Calu3 (cell line): ENCODE measurements around the gene LDLRAP1. TPM values are rescaled to one million over a fixed set of nuclear protein-coding genes. Genes with fewer than 3 reads are reported as not detected.
A peak's percentile ranks its signal among the peaks of the same experiment; 100 is the strongest.

ENCODE experiments used
- BruUV-seq: library from RNA; stranded (reverse); fragments of 400-500 nt; replicated peaks from 2 replicates; lab custom pipeline; 2021; lab: Mats Ljungman, UMichigan
- CTCF ChIA-PET: fragments of 300-600 bp; sonication (Branson Sonifier 250); formaldehyde crosslinking; loops from one replicate; lab custom pipeline; 2022; ENCODE audit warnings: antibody characterized with exemption; lab: Charles Lee
- DNase-seq: peaks from one replicate; pipeline ENCODE4 v3.0.0; 2022
- H3K27ac Mint-ChIP-seq: one replicate; pipeline ENCODE4 v1.8.0; 2022; ENCODE audit warnings: mixed read lengths; ENCODE audit not compliant: unreplicated experiment
- H3K27me3 Mint-ChIP-seq: one replicate; pipeline ENCODE4 v1.8.0; 2022; ENCODE audit warnings: mixed read lengths; ENCODE audit not compliant: unreplicated experiment
- H3K36me3 Mint-ChIP-seq: one replicate; pipeline ENCODE4 v1.8.0; 2022; ENCODE audit warnings: mild to moderate bottlenecking, moderate library complexity, mixed read lengths; ENCODE audit not compliant: insufficient read depth, unreplicated experiment
- H3K4me1 Mint-ChIP-seq: one replicate; pipeline ENCODE4 v1.8.0; 2022; ENCODE audit warnings: mild to moderate bottlenecking, low read depth, mixed read lengths; ENCODE audit not compliant: unreplicated experiment
- H3K4me3 Mint-ChIP-seq: one replicate; pipeline ENCODE4 v1.8.0; 2022; ENCODE audit warnings: mild to moderate bottlenecking, low read depth, moderate library complexity, mixed read lengths; ENCODE audit not compliant: unreplicated experiment
- H3K9me3 Mint-ChIP-seq: one replicate; pipeline ENCODE4 v1.8.0; 2022; ENCODE audit warnings: low read depth, mixed read lengths; ENCODE audit not compliant: unreplicated experiment
- CTCF ChIP-seq: fragments of 200-600 bp; IDR thresholded peaks from one replicate; pipeline ENCODE4 v1.8.0; 2022; ENCODE audit warnings: antibody characterized with exemption; ENCODE audit not compliant: unreplicated experiment
- intact Hi-C: fragments of 100-400 bp; cut with micrococcal nuclease; formaldehyde crosslinking; loops from one replicate; pipeline ENCODE4 v1.10.0; 2022; ENCODE audit not compliant: unreplicated experiment
- total RNA-seq: library from RNA; stranded (reverse); gene quantifications from 2 replicates; pipeline ENCODE4 v1.2.3, GENCODE V29; 2022

Gene LDLRAP1
- total RNA-seq, 1 experiment from 2014 or later = 8.3 TPM

DNA sequence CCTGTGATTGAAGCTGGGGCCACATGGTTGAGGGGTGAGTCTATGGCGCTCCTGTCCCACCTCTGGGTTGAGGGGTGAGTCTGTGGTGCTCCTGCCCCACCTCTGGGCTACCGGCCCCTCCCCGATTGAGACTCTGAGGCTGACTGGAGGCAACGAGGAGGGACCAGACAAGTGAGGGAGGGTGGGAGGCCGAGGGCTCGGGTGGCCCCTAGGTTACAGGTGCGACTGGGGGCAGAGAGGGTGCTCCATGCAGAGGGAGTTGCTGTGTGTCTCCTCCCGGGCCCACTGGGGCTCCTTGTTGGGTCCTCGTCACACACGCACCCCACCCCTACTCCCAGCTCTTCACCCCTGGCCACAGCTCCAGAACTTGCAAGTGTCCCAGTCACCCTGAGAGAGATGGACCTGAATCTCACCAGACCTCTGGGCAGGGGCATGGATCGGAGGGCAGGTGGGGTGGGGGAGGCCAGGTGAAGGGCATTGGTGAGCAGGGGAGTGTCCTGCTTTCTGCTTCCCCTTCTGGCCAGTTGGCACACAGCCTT lies 12.8 kb downstream of the LDLRAP1 start:
- no peaks in the 10 kb centered on the region for H3K9me3 Mint-ChIP-seq

DNA sequence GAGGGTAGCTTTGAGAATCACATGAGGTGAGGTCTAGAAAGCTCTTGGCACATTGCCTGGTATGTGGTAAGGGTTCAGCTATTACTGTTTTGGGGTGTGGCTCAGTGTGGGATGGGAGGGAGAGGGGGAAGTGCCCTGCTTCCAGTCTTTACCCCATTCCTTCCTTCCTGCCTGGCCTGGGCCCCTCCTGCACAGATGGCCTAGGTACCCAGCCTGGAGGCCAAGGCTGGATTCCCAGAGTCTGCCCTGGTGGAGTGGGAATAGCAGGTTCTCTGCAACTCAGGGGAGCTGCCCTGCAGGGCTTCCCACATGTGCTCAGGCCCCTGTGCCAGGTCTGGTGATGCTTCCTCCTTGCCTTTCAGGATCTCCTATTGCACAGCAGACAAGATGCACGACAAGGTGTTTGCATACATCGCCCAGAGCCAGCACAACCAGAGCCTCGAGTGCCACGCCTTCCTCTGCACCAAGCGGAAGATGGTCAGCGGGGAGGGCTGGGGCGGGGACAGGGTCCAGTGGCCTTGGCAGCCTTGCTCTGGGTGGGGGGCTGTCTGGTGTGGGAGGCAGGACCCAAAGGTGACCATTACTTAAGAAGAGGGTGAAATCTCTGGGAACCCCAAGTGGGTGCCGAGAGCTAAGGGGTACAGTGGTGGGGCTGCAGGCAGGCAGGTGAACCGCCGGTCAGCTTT lies 13.5 kb downstream of the LDLRAP1 start:
- DNase-seq = peak; percentile 52
- intact Hi-C loops = no loop called here
- Mint-ChIP-seq H3K36me3 (no peaks in the 10 kb centered on the region), H3K27ac (no peak overlapping the region), H3K4me3 (no peak overlapping the region), H3K9me3 (no peaks in the 10 kb centered on the region), H3K27me3 (no peaks in the 10 kb centered on the region), H3K4me1 (no peaks in the 10 kb centered on the region)
- no peak for TF ChIP-seq CTCF
- BruUV-seq = no TSS peak
- CTCF ChIA-PET = no interaction called here

More for the DNA sequence above, 12.8 kb downstream of the LDLRAP1 start:
- CTCF ChIA-PET = no interaction called here
- no TSS peak for BruUV-seq
- no peaks in the 10 kb centered on the region for H3K36me3 Mint-ChIP-seq
- H3K4me1 Mint-ChIP-seq = no peaks in the 10 kb centered on the region
- intact Hi-C loops = no loop called here
- H3K27ac Mint-ChIP-seq = no peak overlapping the region
- H3K4me3 Mint-ChIP-seq = no peak overlapping the region
- H3K27me3 Mint-ChIP-seq = no peaks in the 10 kb centered on the region
- DNase-seq = no peak
- no peak for TF ChIP-seq CTCF

GRCh38 chr1:25557543-25557942 lies 14.1 kb downstream of the LDLRAP1 start:
- Mint-ChIP-seq H3K27ac (no peak overlapping the region), H3K4me1 (no peaks in the 10 kb centered on the region), H3K36me3 (no peaks in the 10 kb centered on the region), H3K9me3 (no peaks in the 10 kb centered on the region), H3K27me3 (no peaks in the 10 kb centered on the region), H3K4me3 (no peak overlapping the region)
- TF ChIP-seq CTCF = no peak
- DNase-seq = no peak
- CTCF ChIA-PET = no interaction called here
- intact Hi-C loops = no loop called here
- BruUV-seq = no TSS peak

GRCh38 chr1:25559031-25559430 lies 15.6 kb downstream of the LDLRAP1 start:
- CTCF ChIA-PET = no interaction called here

More at GRCh38 chr1:25559031-25559430, 15.6 kb downstream of the LDLRAP1 start:
- no peak for DNase-seq
- no TSS peak for BruUV-seq
- intact Hi-C loops = no loop called here
- Mint-ChIP-seq H3K27me3 (no peaks in the 10 kb centered on the region), H3K9me3 (no peaks in the 10 kb centered on the region), H3K36me3 (peaks cover 4% of the 10 kb centered on the region), H3K27ac (no peak overlapping the region), H3K4me1 (no peaks in the 10 kb centered on the region), H3K4me3 (no peak overlapping the region)
- TF ChIP-seq CTCF = no peak
